Heart left ventricle (tissue), 16 donors: ENCODE results near the gene TUT1. TPM values are rescaled to one million over a fixed set of nuclear protein-coding genes. Genes with fewer than 3 reads are reported as not detected.

Source experiments
- ATAC-seq, 4 donors: fragments of 200-7000 bp; cut with Tn5 transposase; one replicate each; pipeline ENCODE4 v1.9.1; 2020 to 2022; ENCODE audit warnings: moderate library complexity in 4 of 4, mild to moderate bottlenecking in 3 of 4, moderate number of reproducible peaks in 1 of 4
- DNase-seq, 5 donors: peaks; one replicate each; pipeline ENCODE4 v3.0.0-alpha.2; 2020
- H3K27ac ChIP-seq, 12 donors: fragments of 200-600 bp; sonication (generic) in 4 of 12; one replicate each; pipeline versions ENCODE4 v1.5.0 to v1.8.0; 2016 to 2022; ENCODE audit warnings: mild to moderate bottlenecking in 2 of 12
- H3K27me3 ChIP-seq, 9 donors: fragments of 200-600 bp; sonication (generic) in 2 of 9; one replicate each; pipeline versions ENCODE4 v1.5.1 to v1.8.0; 2016 to 2022; ENCODE audit warnings: mild to moderate bottlenecking in 3 of 9
- H3K36me3 ChIP-seq, 9 donors: fragments of 200-600 bp; sonication (generic) in 2 of 9; one replicate each; pipeline versions ENCODE4 v1.5.0 to v1.8.0; 2018 to 2022; ENCODE audit warnings: mild to moderate bottlenecking in 2 of 9
- H3K4me1 ChIP-seq, 12 donors: fragments of 200-600 bp; sonication (generic) in 4 of 12; one replicate each; pipeline versions ENCODE4 v1.5.0 to v1.8.0; 2016 to 2022; ENCODE audit warnings: mild to moderate bottlenecking in 3 of 12
- H3K4me3 ChIP-seq, 12 donors: fragments of 200-600 bp; sonication (generic) in 4 of 12; one replicate each; pipeline versions ENCODE4 v1.5.0 to v1.8.0; 2017 to 2022; ENCODE audit warnings: mild to moderate bottlenecking in 9 of 12, moderate library complexity in 4 of 12
- H3K9me3 ChIP-seq, 12 donors: fragments of 200-600 bp; sonication (generic) in 4 of 12; one replicate each; pipeline versions ENCODE4 v1.5.0 to v1.8.0; 2016 to 2022; ENCODE audit warnings: mild to moderate bottlenecking in 1 of 12
- POLR2A ChIP-seq, 2 donors: fragments of 450-650 bp; IDR thresholded peaks; one replicate each; pipeline ENCODE4 v1.6.1; 2017; ENCODE audit warnings: antibody characterized with exemption in 2 of 2, mild to moderate bottlenecking in 2 of 2, moderate library complexity in 2 of 2
- WGBS, 4 donors: extraction: QIAGEN DNeasy Blood & Tissue Kit in 2 of 4; methylation state at CpG; one replicate each; pipeline versions ENCODE4 v1.1.5 to v1.1.7; 2013 to 2018; 5-methylcytosine and 5-hydroxymethylcytosine counted together
- intact Hi-C, 10 donors: fragments of 100-400 bp; cut with DNase I; formaldehyde crosslinking; loops; one replicate each; pipeline versions ENCODE4 v1.11.1 to v1.14.2; 2022
- polyA plus RNA-seq, 2 donors: library from polyadenylated mRNA; stranded (reverse); fragments of 200-250 nt; gene quantifications; one replicate each; pipeline ENCODE4 v1.2.3, GENCODE V29; 2013
- total RNA-seq, 9 donors: library from RNA; depleted of rRNA in 2 of 9; stranded (reverse); fragments of >200 nt in 2 of 9; fragmentation: NEBNext Ultra II Directional in 3 of 9; extraction: Animal tissue kit (Norgen Biotek cat#: 25700) in 3 of 9; gene quantifications; one replicate each; pipeline versions ENCODE4 v1.1.0 to v1.2.4, GENCODE V29; 2016 to 2023
- TF ChIP-seq, protein P1 (sequence below), 12 donors: fragments of 200-600 bp; sonication (generic) in 4 of 12; IDR thresholded peaks; one replicate each; pipeline versions ENCODE4 v1.5.0 to v1.8.0; 2018 to 2022; ENCODE audit warnings: antibody characterized with exemption in 12 of 12, mild to moderate bottlenecking in 5 of 12
- donor health status: ischemic (EF 13 %, LVEDD 7.1; RV severe dilation, severe dysfunction).
- donor health status: healthy with polysubstance abuse.
- donor health status: DM: no; HTN: yes; CAD: no.
- donor health status: DM: no; HTN: no; CAD: no.
- donor health status: ischemic (EF 25% LVEDD 6.9; RV normal size, moderate dysfunction).
- donor health status: ischemic (EF 25% LVEDD 5.7; RV mildly dilated, moderate dysfunction).
- donor health status: healthy.
- donor health status: DM: yes; HTN: yes; CAD: no.
- donor health status: ischemic (EF 35%, LVEDD 5.7; RV mildly dilated, moderate dysfunction).
- donor health status: nonischemic (EF 11% LVEDD 7.7; RV severe dilation, severe dysfunction).
- donor health status: DM: yes; HTN: yes; CAD: no.
- donor health status: PGD.
- donor health status: ischemic (EF 29% LVEDD 5.4; RV normal size, mild dysfunction).
- donor health status: nonischemic (EF 23%, LVEDD 6.1; RV moderate dilation, normal function).

Gene TUT1
- total and polyA plus RNA-seq, 11 donors, result 6.3 to 16.3 (median 11.3) TPM

DNA sequence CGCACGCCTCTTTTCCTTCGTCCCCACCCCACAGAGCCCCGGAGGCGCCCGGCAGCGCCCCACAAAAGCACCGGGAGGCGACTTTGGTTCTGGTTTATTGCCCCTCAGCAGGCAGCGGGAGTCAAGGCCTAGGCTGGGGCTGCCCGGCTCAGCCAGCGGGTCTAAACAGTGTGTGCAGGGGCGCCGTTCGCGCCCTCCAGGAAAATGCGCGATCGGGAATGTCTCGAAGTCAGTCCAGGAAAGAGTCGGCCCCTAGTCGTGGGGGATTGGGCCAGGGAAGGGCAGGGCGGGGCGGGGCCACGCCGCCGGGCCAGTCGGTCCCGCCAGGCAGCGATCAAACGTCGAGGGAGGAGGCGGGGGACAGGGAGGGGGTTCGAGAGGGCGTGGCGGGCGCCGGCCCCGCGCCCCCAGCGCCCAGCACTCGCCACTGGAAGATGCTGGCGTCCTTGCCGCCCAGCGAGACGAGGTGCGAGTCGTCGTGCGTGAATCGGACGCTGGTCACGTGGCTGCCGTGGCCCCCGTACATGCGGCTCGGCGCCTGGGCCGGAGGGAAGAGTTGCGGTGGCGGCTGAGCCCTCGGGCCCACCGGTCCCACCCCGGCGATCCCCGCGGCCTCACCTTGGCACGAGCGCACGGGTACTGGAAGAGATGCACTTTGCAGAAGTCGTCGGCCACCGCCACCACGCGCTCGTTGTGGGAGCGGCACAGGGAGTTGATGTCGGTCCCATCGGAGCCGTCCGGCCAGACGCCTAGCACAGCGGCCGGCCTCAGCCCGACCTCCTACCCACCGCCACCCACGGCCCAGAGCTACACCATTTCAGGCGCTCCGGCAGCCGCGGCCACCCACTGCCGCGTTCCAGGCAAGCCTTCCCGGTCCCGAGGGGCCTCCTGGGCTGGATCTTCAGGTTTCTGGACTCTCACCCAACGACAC, 11.1 kb upstream of the TUT1 start:
- DNase-seq (peak; percentile 64 to 82 (median 80)), ATAC-seq (peak; percentile 11 to 71 (median 56))
- Histone ChIP-seq H3K36me3 (peaks cover 0 to 62% (median 35%) of the 10 kb centered on the region in 9 donors), H3K9me3 (no peaks in the 10 kb centered on the region), H3K27ac (peak overlapping the region; percentile 91 to 100 (median 98)), H3K4me1 (peaks cover 4 to 42% (median 32%) of the 10 kb centered on the region in 12 donors), H3K4me3 (peak overlapping the region; percentile 20 to 100 (median 89)), H3K27me3 (no peaks in the 10 kb centered on the region)
- TF ChIP-seq, protein P1, sequence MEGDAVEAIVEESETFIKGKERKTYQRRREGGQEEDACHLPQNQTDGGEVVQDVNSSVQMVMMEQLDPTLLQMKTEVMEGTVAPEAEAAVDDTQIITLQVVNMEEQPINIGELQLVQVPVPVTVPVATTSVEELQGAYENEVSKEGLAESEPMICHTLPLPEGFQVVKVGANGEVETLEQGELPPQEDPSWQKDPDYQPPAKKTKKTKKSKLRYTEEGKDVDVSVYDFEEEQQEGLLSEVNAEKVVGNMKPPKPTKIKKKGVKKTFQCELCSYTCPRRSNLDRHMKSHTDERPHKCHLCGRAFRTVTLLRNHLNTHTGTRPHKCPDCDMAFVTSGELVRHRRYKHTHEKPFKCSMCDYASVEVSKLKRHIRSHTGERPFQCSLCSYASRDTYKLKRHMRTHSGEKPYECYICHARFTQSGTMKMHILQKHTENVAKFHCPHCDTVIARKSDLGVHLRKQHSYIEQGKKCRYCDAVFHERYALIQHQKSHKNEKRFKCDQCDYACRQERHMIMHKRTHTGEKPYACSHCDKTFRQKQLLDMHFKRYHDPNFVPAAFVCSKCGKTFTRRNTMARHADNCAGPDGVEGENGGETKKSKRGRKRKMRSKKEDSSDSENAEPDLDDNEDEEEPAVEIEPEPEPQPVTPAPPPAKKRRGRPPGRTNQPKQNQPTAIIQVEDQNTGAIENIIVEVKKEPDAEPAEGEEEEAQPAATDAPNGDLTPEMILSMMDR (IDR thresholded peaks at IDR 0.05), result peak in 4 of 12 donors; percentile 16 to 44 (median 32)
- peak in 1 of 2 donors; percentile 33 for TF ChIP-seq POLR2A (IDR thresholded peaks at IDR 0.05)
- intact Hi-C loops, result loop anchor here in 1 of 10 donors (5.0 kb wide), 1 partner anchor 75 kb away; the partner anchor contains the start of gene UBXN1
- WGBS, 4 donors, result 4 to 9% (median 7%) methylated on average over 23 to 96 of the region's 96 CpGs

DNA sequence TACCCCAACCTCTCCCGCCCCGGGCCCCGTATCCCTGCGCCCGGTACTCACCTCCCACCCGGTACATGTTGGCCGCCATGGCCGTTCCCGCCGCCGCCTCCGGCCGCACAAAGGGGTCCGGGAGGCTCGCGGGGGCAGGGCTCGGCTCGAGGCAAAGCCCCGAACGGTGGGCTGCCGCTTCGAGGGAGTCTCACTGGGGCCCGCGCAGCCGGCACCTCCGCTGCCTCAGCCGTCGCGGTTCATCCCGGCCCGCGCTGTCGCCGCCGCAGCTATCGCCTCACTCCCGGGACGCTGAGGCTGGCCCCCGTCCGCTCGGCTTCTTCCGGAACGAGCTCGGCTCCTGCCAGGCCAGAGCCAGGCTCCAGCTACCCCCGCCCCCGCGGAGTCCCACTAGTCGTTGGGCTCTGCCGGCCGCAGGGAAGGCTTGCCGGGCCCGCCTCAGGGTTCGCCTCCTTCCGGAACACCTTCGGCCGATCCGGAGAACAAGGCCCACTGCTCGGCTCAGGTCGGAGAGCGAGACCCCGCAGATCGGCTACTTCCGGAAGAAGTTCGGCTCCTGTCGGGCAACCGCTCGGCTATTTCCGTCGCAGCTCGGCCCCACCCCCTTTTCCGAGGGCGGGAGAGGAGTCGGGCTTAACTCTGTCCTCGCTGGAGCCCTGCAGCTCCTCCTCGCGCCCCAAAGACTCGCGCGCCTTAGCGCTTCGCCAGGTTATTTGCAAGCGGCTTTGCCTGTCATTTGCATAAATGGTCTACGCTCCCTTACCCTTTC, 10.2 kb upstream of the TUT1 start, which contains the start of gene MTA2:
MTA2 (minus strand) TSS at position 494 of the 769 bp plus-strand sequence; CDS start at position 79, 415 bp downstream.
- TF ChIP-seq, protein P1 (IDR thresholded peaks at IDR 0.05), result no peak
- peak in 1 of 2 donors; percentile 60 for TF ChIP-seq POLR2A (IDR thresholded peaks at IDR 0.05)
- intact Hi-C loops, result loop anchor here in 1 of 10 donors (5.0 kb wide), 1 partner anchor 76 kb away; the partner anchor contains the start of gene UBXN1
- peak; percentile 97 to 98 (median 98) for DNase-seq
- Histone ChIP-seq H3K9me3 (no peaks in the 10 kb centered on the region), H3K27me3 (no peaks in the 10 kb centered on the region), H3K4me3 (peak within 1 kb of the TSS; percentile 81 to 100 (median 90)), H3K36me3 (peaks cover 0 to 62% (median 40%) of the 10 kb centered on the region in 9 donors), H3K27ac (peak within 1 kb of the TSS; percentile 91 to 100 (median 98)), H3K4me1 (peaks cover 4 to 41% (median 32%) of the 10 kb centered on the region in 12 donors)
- ATAC-seq, result peak; percentile 87 to 91 (median 90)
- 0 to 1% (median 0%) methylated on average over 26 to 83 of the region's 83 CpGs for WGBS, 4 donors

DNA sequence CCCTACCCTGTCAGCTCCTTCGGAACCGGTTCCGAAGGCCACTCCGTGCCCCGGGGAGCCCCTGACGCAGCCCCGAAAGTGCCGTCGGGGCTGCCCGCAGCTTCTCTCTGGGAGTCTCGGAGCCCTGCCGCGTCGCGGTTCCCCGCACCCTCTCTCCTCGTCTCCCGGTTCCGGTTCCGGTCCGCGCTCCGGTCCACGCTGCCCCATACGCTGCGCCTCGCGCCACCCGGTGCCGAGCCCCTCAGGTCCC, 9.7 kb upstream of the TUT1 start:
- TF ChIP-seq POLR2A (IDR thresholded peaks at IDR 0.05), result no peak
- TF ChIP-seq, protein P1 (IDR thresholded peaks at IDR 0.05), result no peak

More for the DNA sequence above, 9.7 kb upstream of the TUT1 start:
- Histone ChIP-seq H3K27ac (peak overlapping the region; percentile 91 to 100 (median 98)), H3K36me3 (peaks cover 0 to 62% (median 40%) of the 10 kb centered on the region in 9 donors), H3K4me3 (peak overlapping the region; percentile 81 to 100 (median 90)), H3K4me1 (peaks cover 4 to 41% (median 32%) of the 10 kb centered on the region in 12 donors), H3K27me3 (no peaks in the 10 kb centered on the region), H3K9me3 (no peaks in the 10 kb centered on the region)
- ATAC-seq (peak in 3 of 4 donors; percentile 8 to 37 (median 33)), DNase-seq (peak in 3 of 5 donors; percentile 64 to 72 (median 64))
- 0 to 1% (median 0%) methylated on average over 28 to 30 of the region's 30 CpGs; no CpG with 5 or more reads in 1 of the 4 donors for WGBS, 4 donors
- intact Hi-C loops, result loop anchor here in 1 of 10 donors (5.0 kb wide), 1 partner anchor 76 kb away; the partner anchor contains the start of gene UBXN1
